GM12872 (cell line): Measurements from ENCODE around the gene MB21D2.

Source experiments
- TF ChIP-seq, protein P1 (sequence below): IDR thresholded peaks from 3 replicates; pipeline ENCODE4 v1.5.1; 2011; ENCODE audit warnings: low read depth, mild to moderate bottlenecking, low read length, moderate library complexity; ENCODE audit not compliant: insufficient read depth

Gene MB21D2

DNA sequence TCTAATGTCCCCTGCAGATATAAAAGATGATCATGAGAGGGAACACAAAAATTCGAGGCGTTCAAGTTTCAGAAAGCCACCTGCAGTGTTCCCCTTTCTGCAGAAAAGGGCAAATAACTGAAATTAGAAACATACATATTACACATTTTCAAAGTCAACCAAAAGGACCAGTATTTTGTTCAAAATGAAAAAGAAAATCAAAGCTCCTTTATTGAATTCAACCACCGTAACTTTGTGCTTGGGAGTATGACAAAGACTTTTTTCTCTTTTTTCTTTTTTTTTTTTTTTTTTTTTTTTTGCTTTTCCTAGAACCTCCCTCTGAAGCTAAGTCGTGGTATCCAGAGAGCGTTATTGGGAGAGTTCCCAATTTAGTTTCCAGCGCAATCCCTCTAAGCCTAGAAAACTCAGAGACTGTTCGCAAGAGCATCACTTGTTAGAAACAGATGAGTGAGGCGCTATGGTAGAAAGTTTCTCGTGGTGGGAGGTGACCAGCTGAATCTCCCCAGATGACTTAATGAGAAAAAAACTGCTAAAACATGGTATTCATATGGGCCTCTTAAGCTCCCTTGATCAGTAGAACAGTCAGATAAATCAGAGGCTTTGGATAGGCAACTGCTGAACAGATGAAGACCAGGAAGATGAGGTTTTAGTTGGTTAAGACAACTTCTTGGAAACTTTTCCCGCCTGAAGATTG is 77.4 kb downstream of the MB21D2 start:
- TF ChIP-seq, protein P1, sequence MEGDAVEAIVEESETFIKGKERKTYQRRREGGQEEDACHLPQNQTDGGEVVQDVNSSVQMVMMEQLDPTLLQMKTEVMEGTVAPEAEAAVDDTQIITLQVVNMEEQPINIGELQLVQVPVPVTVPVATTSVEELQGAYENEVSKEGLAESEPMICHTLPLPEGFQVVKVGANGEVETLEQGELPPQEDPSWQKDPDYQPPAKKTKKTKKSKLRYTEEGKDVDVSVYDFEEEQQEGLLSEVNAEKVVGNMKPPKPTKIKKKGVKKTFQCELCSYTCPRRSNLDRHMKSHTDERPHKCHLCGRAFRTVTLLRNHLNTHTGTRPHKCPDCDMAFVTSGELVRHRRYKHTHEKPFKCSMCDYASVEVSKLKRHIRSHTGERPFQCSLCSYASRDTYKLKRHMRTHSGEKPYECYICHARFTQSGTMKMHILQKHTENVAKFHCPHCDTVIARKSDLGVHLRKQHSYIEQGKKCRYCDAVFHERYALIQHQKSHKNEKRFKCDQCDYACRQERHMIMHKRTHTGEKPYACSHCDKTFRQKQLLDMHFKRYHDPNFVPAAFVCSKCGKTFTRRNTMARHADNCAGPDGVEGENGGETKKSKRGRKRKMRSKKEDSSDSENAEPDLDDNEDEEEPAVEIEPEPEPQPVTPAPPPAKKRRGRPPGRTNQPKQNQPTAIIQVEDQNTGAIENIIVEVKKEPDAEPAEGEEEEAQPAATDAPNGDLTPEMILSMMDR = no peak

DNA sequence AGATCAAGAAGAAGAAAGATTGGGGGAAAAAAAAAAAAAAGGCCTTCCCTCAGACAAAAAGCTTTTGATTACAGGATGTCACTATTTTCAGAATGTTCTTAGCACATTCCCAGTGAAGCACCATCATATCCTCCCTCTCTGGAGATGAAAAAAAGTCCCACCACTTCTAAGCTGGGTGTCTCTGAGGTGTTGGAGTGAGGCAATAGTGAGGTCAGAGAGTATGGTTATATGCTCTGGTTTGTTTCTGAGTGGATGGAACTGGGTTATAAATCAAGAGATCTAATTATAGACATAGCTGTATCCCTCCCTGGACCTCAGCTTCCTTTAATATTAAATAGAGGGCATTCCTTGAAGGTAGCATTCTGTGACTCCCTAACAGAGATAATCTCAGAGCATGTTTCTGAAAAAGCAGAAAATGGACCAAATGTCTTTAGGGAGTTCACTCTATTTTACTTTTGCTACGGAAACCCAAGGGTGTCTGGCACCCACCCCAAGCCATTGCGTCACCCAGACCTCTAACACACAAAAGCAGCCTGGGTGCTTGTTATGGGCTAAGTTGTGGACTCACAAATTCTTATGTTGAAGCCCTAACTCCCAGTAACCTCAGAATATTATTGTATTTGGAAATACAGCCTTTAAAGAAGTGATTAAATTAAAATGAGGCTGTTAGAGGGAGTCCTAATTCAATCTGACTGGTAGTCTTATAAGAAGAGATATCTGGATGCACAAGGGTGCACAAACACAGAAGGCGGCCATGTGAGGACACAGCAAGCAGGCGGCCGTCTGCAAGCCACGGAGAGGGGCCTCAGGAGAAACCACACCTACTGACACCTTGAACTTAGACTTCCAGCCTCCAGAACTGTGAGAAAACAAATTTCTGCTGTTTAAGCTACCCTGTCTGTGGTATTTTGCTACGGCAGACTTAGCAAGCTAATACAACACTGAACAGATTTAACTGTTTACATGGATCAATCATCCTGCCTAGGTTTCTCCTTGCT is 81.5 kb downstream of the MB21D2 start:
- TF ChIP-seq, protein P1 = no peak

DNA sequence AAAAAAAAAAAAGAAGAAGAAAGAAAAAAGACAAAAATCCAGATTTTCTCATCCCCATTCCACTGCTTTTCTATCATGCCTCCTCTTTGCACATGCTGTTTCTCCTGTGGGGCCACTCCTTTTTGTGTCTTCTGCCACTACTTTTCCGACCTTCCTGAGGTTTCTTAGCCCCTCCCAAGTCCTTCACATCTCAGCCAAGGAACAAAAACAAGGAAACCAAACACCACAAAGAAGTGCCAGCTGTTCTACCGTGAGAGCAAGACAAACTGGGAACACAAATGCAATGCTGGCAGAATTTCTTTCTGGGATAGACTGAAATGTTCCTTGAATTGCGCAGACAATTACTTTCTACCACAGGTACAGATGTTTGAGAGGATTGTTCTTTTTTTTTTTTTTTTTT is 83.2 kb downstream of the MB21D2 start:
- TF ChIP-seq, protein P1 = no peak

DNA sequence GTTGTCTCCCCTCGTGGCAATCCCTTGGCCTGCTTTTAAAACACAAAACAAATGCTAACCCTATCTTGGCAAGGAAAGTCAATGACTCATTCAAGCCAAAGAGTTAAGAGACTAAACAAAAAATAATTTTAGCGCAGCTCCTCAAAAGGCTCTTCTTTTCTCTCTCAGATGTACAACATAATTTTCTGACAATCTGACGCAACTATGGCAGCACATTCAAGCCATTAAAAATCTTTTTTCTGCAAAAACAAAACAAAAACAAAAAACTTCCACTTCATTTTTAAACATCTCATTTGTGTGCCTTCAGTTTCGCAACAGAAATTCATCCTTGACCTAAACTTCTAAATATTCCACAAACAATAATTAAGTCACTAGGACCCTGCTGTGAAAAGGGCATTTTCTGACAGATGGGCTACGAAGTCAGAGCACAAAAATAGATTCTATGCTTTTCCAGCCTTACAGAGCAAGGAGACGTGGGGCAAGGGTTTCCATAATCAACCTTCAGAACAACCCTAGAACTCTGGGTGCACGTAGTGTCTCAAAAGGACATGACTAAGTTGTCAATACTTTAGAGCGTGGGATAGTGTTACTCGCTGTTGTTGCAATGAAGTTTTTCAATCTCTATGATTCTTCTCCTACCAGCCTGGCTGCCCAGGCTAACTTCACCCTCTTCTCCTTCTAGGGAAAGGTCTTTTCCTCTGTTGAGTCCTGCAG is 84.3 kb downstream of the MB21D2 start:
- TF ChIP-seq, protein P1 = no peak

DNA sequence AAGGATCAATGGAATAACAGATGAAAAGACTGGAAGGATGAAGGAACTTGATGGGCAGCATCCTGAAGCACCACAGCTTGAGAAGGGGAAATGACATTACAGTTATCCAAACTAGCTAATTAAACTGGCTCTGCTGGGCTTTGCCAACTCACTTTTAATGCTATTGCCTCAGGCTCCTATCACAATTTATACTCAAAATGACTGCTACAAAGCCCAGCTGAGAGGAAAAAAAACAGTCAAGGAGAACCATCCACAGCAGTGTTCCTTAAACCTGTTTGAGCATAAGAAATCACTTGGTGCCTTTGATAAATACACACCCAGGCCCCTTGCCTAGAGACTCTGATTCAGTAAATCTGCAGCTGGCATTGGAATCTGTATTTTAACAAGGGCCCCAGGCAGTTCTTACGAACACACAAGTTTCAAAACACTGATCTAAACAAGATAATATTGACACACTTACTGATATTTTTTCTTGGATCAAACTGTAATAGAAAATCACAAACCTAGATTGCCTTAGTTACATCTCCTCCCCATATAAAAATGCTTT is 85.8 kb downstream of the MB21D2 start:
- TF ChIP-seq, protein P1 = no peak

DNA sequence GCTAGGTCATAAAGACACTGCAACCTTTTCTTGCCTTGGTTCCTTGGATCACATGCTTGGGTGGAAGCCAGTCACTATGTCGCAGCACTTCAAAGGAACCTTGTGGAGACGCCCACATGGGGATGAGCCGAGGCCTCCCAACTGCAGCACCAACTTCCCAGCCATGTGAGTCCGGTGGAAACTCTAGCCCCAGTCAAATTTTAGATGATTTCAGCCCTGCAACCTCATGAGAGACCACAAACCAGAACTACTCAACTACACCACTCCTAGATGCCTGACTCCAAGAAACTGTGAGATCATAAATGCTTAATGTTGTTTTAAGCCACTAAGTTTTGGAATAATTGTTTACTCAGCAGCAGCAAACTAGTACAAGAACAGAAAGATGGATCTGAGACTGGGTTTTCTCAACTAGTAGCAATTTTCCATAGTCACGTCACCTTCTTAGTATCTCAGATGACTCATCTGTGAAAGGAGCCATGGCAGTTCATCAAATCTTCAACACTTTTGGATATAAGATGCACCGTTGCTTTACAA is 86.5 kb downstream of the MB21D2 start:
- TF ChIP-seq, protein P1 = no peak
